Muscle layer of colon (tissue), 2 donors: ENCODE measurements around the gene POLR1G.
"Not testable (repeated sequence)": the region's sequence is repeated elsewhere in the genome, so short reads cannot be mapped to it uniquely, and the experiment has no call there.

Experiments
- H3K27ac ChIP-seq: one replicate; pipeline ENCODE4 v1.7.0; 2013; ENCODE audit warnings: low read depth, mild to moderate bottlenecking, low read length, moderate library complexity
- H3K27me3 ChIP-seq, 2 donors: one replicate each; pipeline ENCODE4 v1.7.0; 2013; ENCODE audit warnings: low read length in 2 of 2, mild to moderate bottlenecking in 2 of 2; ENCODE audit not compliant: insufficient read depth in 2 of 2, control insufficient read depth in 1 of 2
- H3K36me3 ChIP-seq: one replicate; pipeline ENCODE4 v1.7.0; 2013; ENCODE audit warnings: mild to moderate bottlenecking, low read length; ENCODE audit not compliant: insufficient read depth
- H3K4me1 ChIP-seq: one replicate; pipeline ENCODE4 v1.7.0; 2013; ENCODE audit warnings: mild to moderate bottlenecking, low read length; ENCODE audit not compliant: insufficient read depth
- H3K4me3 ChIP-seq, 2 donors: one replicate each; pipeline ENCODE4 v1.7.0; 2013; ENCODE audit warnings: low read length in 2 of 2, low read depth in 1 of 2, mild to moderate bottlenecking in 1 of 2, moderate library complexity in 1 of 2
- H3K9ac ChIP-seq: one replicate; pipeline ENCODE4 v1.7.0; 2013; ENCODE audit warnings: low read length
- H3K9me3 ChIP-seq: one replicate; pipeline ENCODE4 v1.7.0; 2013; ENCODE audit warnings: mild to moderate bottlenecking, low read length
- donor health status: abdominal sarcoma.
- donor health status: Adenocarcinoma of cecum.

The POLR1G gene

DNA sequence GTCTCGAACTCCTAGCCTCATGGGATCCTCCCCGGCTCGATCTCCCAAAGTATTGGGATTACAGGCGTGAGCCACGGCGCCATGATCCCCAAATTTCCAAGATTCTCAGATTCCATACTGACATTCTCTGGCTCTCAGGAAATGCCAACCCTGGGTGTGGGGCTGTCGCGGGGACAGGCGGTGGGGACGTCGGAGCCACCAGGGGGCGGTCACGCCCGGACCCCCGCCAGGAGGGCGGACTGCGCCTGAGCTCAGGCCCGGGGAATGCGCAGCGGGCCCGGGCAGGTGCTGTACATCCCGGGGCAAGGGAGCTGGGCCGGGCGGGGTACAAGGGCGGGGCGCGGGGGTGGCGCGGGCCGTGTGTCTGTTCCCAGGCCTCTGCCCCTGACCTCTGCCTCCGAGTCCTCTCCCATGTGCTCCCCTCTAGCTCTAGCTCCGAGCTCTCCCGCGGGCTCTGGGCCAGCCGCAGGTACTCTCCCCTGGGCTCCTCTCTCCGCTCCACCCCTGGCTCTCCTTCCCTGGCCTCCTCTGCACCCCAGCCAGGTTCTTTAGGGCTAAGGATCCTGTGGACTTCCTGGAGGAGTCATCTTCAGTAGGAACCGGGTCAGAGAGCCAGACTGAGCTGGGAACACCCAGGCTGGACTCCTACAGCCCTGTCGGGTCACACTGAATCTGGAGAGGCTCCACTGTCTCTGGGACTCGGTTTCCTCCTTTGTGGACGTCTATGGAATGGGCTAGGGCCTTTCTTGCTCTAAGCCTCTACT is 4.0 kb upstream of the POLR1G start:
- peaks cover 22% of the 10 kb centered on the region for H3K4me1 ChIP-seq
- H3K9ac ChIP-seq, result no peak overlapping the region
- no peaks in the 10 kb centered on the region for H3K36me3 ChIP-seq
- H3K27me3 ChIP-seq, result peaks cover 11 to 27% of the 10 kb centered on the region in 2 donors
- H3K9me3 ChIP-seq, result no peaks in the 10 kb centered on the region
- no peak overlapping the region for H3K4me3 ChIP-seq
- H3K27ac ChIP-seq, result no peak overlapping the region

DNA sequence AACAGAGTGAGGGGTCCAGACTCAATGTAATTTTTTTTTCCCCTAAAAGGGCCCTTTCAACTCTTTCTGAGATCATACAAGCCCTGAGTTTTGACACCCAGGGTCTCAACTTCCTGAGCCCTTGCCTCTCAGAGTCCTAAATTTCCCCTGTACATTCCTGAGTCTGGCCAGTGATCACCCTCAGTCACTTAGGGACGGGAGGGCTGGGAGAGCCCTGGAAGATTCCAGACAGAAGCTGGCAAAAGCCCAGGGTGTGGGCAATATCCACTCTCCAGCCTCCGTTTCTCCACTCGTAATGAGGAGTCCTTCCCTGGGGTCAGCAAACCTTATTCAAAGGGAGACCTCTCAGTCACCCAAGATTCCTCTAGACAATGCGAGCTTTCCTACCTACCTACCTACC is 3.2 kb upstream of the POLR1G start:
- no peaks in the 10 kb centered on the region for H3K9me3 ChIP-seq
- no peaks in the 10 kb centered on the region for H3K36me3 ChIP-seq
- no peak overlapping the region for H3K9ac ChIP-seq
- H3K27ac ChIP-seq, result no peak overlapping the region
- H3K27me3 ChIP-seq, result peaks cover 11 to 27% of the 10 kb centered on the region in 2 donors
- H3K4me1 ChIP-seq, result peaks cover 19% of the 10 kb centered on the region
- H3K4me3 ChIP-seq, result no peak overlapping the region

DNA sequence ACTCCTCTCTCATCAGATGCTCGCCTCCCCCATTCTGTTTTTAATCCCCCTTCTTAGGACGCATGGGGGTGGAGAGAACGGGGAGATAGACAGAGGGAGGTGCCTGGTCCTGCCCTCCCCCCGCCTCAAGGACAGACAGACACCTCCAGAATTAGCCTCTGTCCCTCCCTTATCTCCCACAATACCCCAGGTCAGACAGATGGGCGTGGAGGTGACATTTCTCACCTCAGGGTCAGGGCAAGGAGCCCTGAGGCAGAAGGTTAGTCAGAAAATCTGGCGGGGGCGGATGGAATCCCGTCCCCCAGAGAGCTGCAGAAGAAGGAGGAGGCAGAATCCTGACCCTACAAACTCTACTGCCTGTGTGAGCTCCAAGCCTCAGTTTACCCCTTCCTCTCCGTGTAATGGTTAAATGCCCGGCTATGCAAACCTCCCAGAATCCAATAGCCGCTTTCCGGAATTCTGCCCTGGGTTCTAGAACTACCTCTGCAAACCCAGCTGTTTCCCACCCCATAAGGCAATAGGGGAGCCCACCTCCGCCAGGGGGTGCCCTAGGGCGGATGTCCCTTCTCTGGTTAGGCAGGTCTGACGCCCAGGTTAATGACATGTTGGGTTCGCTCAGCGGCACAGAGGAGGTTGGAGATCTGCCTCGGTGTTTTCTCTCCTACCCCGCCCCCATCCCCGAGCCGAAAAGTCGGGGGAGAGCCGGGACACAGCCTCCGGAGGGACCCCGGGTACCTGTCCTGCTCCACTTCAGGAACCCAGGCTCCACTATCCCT is 2.5 kb upstream of the POLR1G start:
- Histone ChIP-seq H3K4me1 (peaks cover 19% of the 10 kb centered on the region), H3K4me3 (no peak overlapping the region), H3K9ac (no peak overlapping the region), H3K36me3 (no peaks in the 10 kb centered on the region), H3K27ac (no peak overlapping the region), H3K27me3 (peaks cover 11 to 27% of the 10 kb centered on the region in 2 donors), H3K9me3 (no peaks in the 10 kb centered on the region)

DNA sequence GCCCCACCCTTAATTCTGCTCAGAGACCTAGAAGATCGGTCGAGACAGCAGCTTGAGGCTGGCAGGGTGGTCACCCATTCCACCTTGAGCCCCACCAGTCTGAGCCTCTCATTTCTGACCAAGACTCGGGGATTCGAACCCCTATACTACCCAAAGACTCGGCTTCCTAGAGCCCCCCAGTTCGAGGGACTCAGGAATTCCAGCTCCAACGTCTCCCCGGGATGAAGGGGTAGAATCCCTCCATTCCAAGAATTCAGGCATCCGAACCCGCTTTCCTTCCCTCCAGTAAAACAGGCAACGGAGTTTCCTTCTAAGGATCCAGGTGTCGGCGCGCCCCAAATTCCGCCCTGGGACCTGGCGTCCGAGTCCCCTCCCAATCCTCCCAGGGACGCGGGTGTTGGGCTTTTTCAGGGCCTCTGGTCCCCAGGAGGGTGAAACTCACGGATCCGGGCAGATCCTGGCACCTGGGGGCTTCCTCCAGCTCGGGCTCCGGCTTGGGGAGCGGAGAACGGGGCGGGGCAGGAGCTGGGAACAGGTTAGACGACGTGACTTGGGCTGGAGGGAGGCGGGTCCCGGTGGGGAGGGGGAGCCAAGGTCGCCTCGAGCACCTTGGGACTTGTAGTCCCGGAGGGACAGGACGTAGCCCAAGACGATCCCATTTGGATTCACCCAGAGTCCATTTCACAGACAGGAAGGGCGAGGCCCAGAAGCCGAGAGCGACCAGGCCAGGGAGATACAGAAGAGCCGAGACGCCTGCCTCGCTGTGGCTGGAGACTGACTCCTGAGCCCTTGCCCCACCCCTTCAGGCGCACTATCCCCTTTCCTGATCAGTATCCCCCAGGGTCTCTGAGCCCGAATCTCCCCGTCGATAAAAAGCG is 1.6 kb upstream of the POLR1G start, which contains the start of gene PPP1R13L:
Gene PPP1R13L (minus strand): TSS at position 513 of the 878 bp plus-strand sequence. CDS start 6,751 bp downstream, outside the sequence.
- Histone ChIP-seq H3K9me3 (no peaks in the 10 kb centered on the region), H3K36me3 (no peaks in the 10 kb centered on the region), H3K27ac (peak within 1 kb of the TSS; percentile 81), H3K27me3 (peaks cover 11 to 27% of the 10 kb centered on the region in 2 donors), H3K9ac (peak within 1 kb of the TSS; percentile 58), H3K4me1 (peaks cover 19% of the 10 kb centered on the region), H3K4me3 (peak within 1 kb of the TSS; percentile 48 to 85)

DNA sequence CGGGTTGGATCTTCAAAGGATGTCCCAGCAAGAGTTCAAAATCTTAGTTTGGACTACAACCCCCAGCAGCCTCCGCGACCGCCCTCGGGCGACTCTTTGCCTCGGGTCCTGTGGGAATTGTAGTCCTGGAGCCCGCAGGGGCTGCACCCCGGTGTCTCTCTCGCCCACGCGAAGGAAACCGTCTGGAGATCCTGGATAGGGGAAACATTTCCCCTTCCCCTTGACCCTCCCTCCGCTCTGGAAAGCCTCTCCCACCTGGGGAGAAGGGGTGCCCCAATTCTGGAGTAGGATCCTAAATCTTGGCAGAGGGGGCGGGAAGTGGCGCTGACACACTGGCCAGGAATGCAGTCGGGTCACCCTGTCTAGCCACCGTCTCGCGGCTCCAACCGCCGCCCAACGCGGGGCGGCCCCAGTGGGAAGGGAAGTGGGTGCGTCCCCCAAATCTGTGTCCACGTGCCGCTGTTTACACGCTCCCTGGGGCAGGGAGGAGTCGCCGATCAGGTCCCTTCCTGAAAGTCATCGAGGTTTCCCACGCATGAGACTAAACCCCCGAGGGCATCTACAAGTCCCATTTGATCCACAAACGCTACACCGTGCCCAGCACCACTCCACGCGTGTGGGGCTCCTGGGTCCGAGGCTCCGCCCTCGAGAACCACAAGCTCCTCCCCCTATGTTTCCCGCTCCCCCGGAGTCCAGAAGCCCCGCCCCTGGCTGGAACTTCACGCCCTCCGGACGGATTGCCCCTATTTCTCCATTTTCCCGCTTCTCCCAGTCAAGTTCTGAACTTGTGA is 814 bp upstream of the POLR1G start:
- H3K4me1 ChIP-seq, result peaks cover 19% of the 10 kb centered on the region
- peak overlapping the region; percentile 81 for H3K27ac ChIP-seq
- H3K4me3 ChIP-seq, result peak overlapping the region; percentile 48 to 85
- no peaks in the 10 kb centered on the region for H3K36me3 ChIP-seq
- H3K9me3 ChIP-seq, result no peaks in the 10 kb centered on the region
- peaks cover 11 to 27% of the 10 kb centered on the region in 2 donors for H3K27me3 ChIP-seq
- H3K9ac ChIP-seq, result peak overlapping the region; percentile 58

DNA sequence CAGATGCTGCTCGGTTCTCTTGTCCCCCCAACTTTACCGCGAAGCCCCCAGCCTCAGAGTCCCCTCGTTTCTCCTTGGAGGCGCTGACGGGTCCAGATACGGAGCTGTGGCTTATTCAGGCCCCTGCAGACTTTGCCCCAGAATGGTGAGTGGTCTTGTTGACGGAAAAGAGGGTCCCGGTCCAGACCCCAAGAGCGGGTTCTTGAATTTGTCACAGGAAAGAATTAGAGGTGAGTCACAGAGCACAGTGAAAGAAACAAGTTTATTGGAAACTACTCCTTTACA is 589 bp downstream of the POLR1G start:
- H3K4me3 ChIP-seq, result peak overlapping the region; percentile 48 to 85
- peaks cover 19% of the 10 kb centered on the region for H3K4me1 ChIP-seq
- H3K9ac ChIP-seq, result no peak overlapping the region
- no peaks in the 10 kb centered on the region for H3K36me3 ChIP-seq
- peaks cover 11 to 27% of the 10 kb centered on the region in 2 donors for H3K27me3 ChIP-seq
- no peaks in the 10 kb centered on the region for H3K9me3 ChIP-seq
- H3K27ac ChIP-seq, result peak overlapping the region; percentile 81

DNA sequence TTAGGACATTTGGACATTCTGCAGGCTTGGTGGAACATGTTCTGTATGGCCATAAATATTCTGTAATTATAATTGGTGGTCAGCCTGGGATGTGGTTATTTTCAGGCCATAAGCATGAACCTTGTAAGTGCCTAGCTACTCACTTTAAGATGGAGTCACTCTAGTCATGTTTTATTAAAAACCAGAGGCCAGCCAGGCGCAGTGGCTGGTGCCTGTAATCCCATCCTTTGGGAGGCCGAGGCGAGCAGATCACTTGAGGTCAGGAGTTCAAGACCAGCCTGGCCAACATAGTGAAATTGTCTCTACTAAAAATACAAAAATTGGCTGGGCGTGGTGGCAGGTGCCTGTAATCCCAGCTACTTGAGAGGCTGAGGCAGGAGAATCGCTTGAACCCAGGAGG is 1.1 kb downstream of the POLR1G start:
- H3K27ac ChIP-seq, H3K4me3 ChIP-seq, H3K9me3 ChIP-seq, H3K9ac ChIP-seq, H3K36me3 ChIP-seq: not testable (repeated sequence)
- Histone ChIP-seq H3K27me3 (peaks cover 11 to 24% of the 10 kb centered on the region in 2 donors), H3K4me1 (peaks cover 19% of the 10 kb centered on the region)

DNA sequence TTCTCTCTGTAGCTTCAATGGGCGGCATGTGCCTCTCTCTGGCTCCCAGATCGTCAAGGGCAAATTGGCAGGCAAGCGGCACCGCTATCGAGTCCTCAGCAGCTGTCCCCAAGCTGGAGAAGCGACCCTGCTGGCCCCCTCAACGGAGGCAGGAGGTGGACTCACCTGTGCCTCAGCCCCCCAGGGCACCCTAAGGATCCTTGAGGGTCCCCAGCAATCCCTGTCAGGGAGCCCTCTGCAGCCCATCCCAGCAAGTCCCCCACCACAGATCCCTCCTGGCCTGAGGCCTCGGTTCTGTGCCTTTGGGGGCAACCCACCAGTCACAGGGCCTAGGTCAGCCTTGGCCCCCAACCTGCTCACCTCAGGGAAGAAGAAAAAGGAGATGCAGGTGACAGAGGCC is 1.7 kb downstream of the POLR1G start:
- Histone ChIP-seq H3K4me1 (peaks cover 19% of the 10 kb centered on the region), H3K4me3 (no peak overlapping the region), H3K9me3 (no peaks in the 10 kb centered on the region), H3K36me3 (peaks cover 3% of the 10 kb centered on the region), H3K27me3 (peaks cover 11 to 19% of the 10 kb centered on the region in 2 donors), H3K9ac (no peak overlapping the region), H3K27ac (no peak overlapping the region)

DNA sequence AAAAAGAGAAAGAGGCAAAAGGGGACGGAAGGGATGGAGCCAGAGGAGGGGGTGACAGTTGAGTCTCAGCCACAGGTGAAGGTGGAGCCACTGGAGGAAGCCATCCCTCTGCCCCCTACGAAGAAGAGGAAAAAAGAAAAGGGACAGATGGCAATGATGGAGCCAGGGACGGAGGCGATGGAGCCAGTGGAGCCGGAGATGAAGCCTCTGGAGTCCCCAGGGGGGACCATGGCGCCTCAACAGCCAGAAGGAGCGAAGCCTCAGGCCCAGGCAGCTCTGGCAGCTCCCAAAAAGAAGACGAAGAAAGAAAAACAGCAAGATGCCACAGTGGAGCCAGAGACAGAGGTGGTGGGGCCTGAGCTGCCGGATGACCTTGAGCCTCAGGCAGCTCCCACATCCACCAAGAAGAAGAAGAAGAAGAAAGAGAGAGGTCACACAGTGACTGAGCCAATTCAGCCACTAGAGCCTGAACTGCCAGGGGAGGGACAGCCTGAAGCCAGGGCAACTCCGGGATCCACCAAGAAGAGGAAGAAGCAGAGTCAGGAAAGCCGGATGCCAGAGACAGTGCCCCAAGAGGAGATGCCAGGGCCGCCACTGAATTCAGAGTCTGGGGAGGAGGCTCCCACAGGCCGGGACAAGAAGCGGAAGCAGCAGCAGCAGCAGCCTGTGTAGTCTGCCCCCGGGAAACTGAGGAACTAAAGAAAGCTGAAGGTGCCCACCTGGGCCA is 2.5 kb downstream of the POLR1G start:
- no peaks in the 10 kb centered on the region for H3K9me3 ChIP-seq
- H3K9ac ChIP-seq, result no peak overlapping the region
- H3K27ac ChIP-seq, result no peak overlapping the region
- H3K4me1 ChIP-seq, result peaks cover 19% of the 10 kb centered on the region
- no peak overlapping the region for H3K4me3 ChIP-seq
- H3K36me3 ChIP-seq, result peaks cover 12% of the 10 kb centered on the region
- H3K27me3 ChIP-seq, result peaks cover 10 to 11% of the 10 kb centered on the region in 2 donors

DNA sequence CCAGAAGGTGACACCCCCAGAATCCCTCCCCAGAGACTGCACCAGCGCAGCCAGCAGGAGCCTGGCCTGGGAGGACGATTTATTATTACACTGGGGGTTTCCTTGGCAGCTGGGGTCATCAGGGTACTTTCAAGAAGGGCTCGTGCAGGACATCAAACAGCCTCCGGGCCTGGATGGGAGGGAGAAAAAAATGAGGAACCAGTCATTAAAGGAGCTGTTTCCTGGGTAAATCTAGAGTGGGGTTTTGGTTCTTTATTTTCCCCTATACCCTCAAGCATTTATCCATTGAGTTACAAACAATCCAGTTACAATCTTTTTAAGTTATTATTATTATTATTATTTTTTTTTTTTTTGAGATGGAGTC is 3.1 kb downstream of the POLR1G start:
- peaks cover 5 to 7% of the 10 kb centered on the region in 2 donors for H3K27me3 ChIP-seq
- H3K9me3 ChIP-seq, result no peaks in the 10 kb centered on the region
- no peak overlapping the region for H3K4me3 ChIP-seq
- peaks cover 17% of the 10 kb centered on the region for H3K36me3 ChIP-seq
- no peak overlapping the region for H3K27ac ChIP-seq
- peaks cover 17% of the 10 kb centered on the region for H3K4me1 ChIP-seq
- H3K9ac ChIP-seq, result no peak overlapping the region
